Astrocyte (in vitro differentiated cells and primary cell): ENCODE measurements around the gene SIRPB2. TPM values are rescaled to one million over a fixed set of nuclear protein-coding genes. Genes with fewer than 3 reads are reported as not detected.

Experiments used
- DNase-seq: peaks from one replicate; pipeline ENCODE4 v3.0.0-alpha.2; 2010; ENCODE audit warnings: low read depth
- FAIRE-seq: peaks from 2 replicates; lab custom pipeline; 2011; peaks lifted over from hg19 to GRCh38; lab: Jason Lieb, UNC
- H2AFZ ChIP-seq: 2 replicates; pipeline ENCODE4 v1.6.0; 2012; ENCODE audit warnings: low read depth, low read length, inconsistent platforms
- H3K27ac ChIP-seq: 2 replicates; pipeline ENCODE4 v1.5.1; 2011; ENCODE audit warnings: low read depth, low read length, inconsistent platforms
- H3K27me3 ChIP-seq: 2 replicates; pipeline ENCODE4 v1.6.0; 2011; ENCODE audit warnings: low read length, inconsistent platforms; ENCODE audit not compliant: insufficient read depth
- H3K36me3 ChIP-seq: 2 replicates; pipeline ENCODE4 v1.5.1; 2011; ENCODE audit warnings: low read length, inconsistent platforms; ENCODE audit not compliant: insufficient read depth
- H3K4me1 ChIP-seq: 2 replicates; pipeline ENCODE4 v1.5.1; 2011; ENCODE audit warnings: low read length, inconsistent platforms; ENCODE audit not compliant: insufficient read depth
- H3K4me2 ChIP-seq: 2 replicates; pipeline ENCODE4 v1.6.0; 2012; ENCODE audit warnings: low read length, inconsistent platforms
- H3K4me3 ChIP-seq: 2 replicates; pipeline ENCODE4 v1.5.1; 2011; ENCODE audit warnings: low read depth, mild to moderate bottlenecking, low read length, inconsistent platforms; ENCODE audit not compliant: insufficient read depth
- H3K79me2 ChIP-seq: 2 replicates; pipeline ENCODE4 v1.6.0; 2012; ENCODE audit warnings: mild to moderate bottlenecking, low read length, inconsistent platforms; ENCODE audit not compliant: insufficient read depth
- H3K9ac ChIP-seq: 2 replicates; pipeline ENCODE4 v1.6.0; 2012; ENCODE audit warnings: mild to moderate bottlenecking, low read length, inconsistent platforms
- H3K9me3 ChIP-seq: 2 replicates; pipeline ENCODE4 v1.5.1; 2012; ENCODE audit warnings: low read depth, mild to moderate bottlenecking, low read length, inconsistent platforms; ENCODE audit not compliant: insufficient read depth
- H4K20me1 ChIP-seq: 2 replicates; pipeline ENCODE4 v1.6.0; 2012; ENCODE audit warnings: low read length, inconsistent platforms; ENCODE audit not compliant: insufficient read depth
- H3K27ac Mint-ChIP-seq: one replicate; pipeline ENCODE4 v1.8.0; 2021; ENCODE audit warnings: mild to moderate bottlenecking, mixed read lengths; ENCODE audit not compliant: unreplicated experiment
- H3K27me3 Mint-ChIP-seq: one replicate; pipeline ENCODE4 v1.8.0; 2021; ENCODE audit warnings: low read depth, mixed read lengths; ENCODE audit not compliant: unreplicated experiment
- H3K36me3 Mint-ChIP-seq: one replicate; pipeline ENCODE4 v1.8.0; 2021; ENCODE audit warnings: low read depth, mixed read lengths; ENCODE audit not compliant: unreplicated experiment
- H3K4me1 Mint-ChIP-seq: one replicate; pipeline ENCODE4 v1.8.0; 2021; ENCODE audit warnings: low read depth, mixed read lengths; ENCODE audit not compliant: unreplicated experiment
- H3K4me3 Mint-ChIP-seq: one replicate; pipeline ENCODE4 v1.8.0; 2021; ENCODE audit warnings: mild to moderate bottlenecking, moderate library complexity, mixed read lengths; ENCODE audit not compliant: unreplicated experiment
- H3K9me3 Mint-ChIP-seq: one replicate; pipeline ENCODE4 v1.8.0; 2021; ENCODE audit warnings: mild to moderate bottlenecking, mixed read lengths; ENCODE audit not compliant: unreplicated experiment
- CTCF ChIP-seq: IDR thresholded peaks from 2 replicates; pipeline ENCODE4 v1.5.1; 2011; ENCODE audit warnings: low read depth, mild to moderate bottlenecking, inconsistent platforms, low read length, moderate library complexity; ENCODE audit not compliant: insufficient read depth
- EZH2 ChIP-seq: IDR thresholded peaks from 2 replicates; pipeline ENCODE4 v1.6.1; 2012; ENCODE audit warnings: mild to moderate bottlenecking, low read length, inconsistent platforms; ENCODE audit not compliant: insufficient read depth
- total RNA-seq: library from RNA; stranded (reverse); gene quantifications from 2 replicates; pipeline ENCODE4 v1.2.1, GENCODE V29; 2021

The SIRPB2 gene
- total RNA-seq, 1 donor from 2014 or later, result not detected

- Histone ChIP-seq H3K79me2 (no peaks in the 10 kb centered on the region), H3K4me1 (no peaks in the 10 kb centered on the region), H3K9ac (no peak overlapping the region), H3K9me3 (no peaks in the 10 kb centered on the region), H3K4me3 (no peak overlapping the region), H3K4me2 (no peak overlapping the region), H3K36me3 (no peaks in the 10 kb centered on the region), H3K27ac (no peak overlapping the region), H4K20me1 (no peaks in the 10 kb centered on the region), H3K27me3 (peaks cover 2% of the 10 kb centered on the region), H2AFZ (no peak overlapping the region)
- no peaks in the 10 kb centered on the region for H3K4me1 Mint-ChIP-seq
- no peak overlapping the region for H3K27ac Mint-ChIP-seq
- H3K4me3 Mint-ChIP-seq, result no peak overlapping the region
- H3K27me3 Mint-ChIP-seq, result no peaks in the 10 kb centered on the region
- DNase-seq (no peak), FAIRE-seq (no peak)
- TF ChIP-seq EZH2, result no peak
- no peak for TF ChIP-seq CTCF
- H3K36me3 Mint-ChIP-seq, result no peaks in the 10 kb centered on the region
- H3K9me3 Mint-ChIP-seq, result no peaks in the 10 kb centered on the region
These were observed 37.6 kb upstream of the SIRPB2 start for GRCh38 chr20:1528811-1529210.

- Mint-ChIP-seq H3K36me3 (no peaks in the 10 kb centered on the region), H3K27me3 (no peaks in the 10 kb centered on the region), H3K9me3 (no peaks in the 10 kb centered on the region), H3K4me1 (no peaks in the 10 kb centered on the region), H3K27ac (no peak overlapping the region), H3K4me3 (no peak overlapping the region)
- TF ChIP-seq EZH2 (no peak), CTCF (no peak)
- H3K4me1 ChIP-seq, result no peaks in the 10 kb centered on the region
- no peaks in the 10 kb centered on the region for H3K27me3 ChIP-seq
- H3K4me2 ChIP-seq, result no peak overlapping the region
- no peak overlapping the region for H2AFZ ChIP-seq
- H4K20me1 ChIP-seq, result no peaks in the 10 kb centered on the region
- H3K36me3 ChIP-seq, result no peaks in the 10 kb centered on the region
- no peak overlapping the region for H3K27ac ChIP-seq
- no peak for FAIRE-seq
- H3K9ac ChIP-seq, result no peak overlapping the region
- H3K4me3 ChIP-seq, result no peak overlapping the region
- H3K79me2 ChIP-seq, result no peaks in the 10 kb centered on the region
- no peaks in the 10 kb centered on the region for H3K9me3 ChIP-seq
- DNase-seq, result no peak
These were observed 36.7 kb upstream of the SIRPB2 start for GRCh38 chr20:1527923-1528322.

GRCh38 chr20:1526896-1527295 lies 35.7 kb upstream of the SIRPB2 start:
- Mint-ChIP-seq H3K36me3 (no peaks in the 10 kb centered on the region), H3K27me3 (peaks cover 2% of the 10 kb centered on the region), H3K4me1 (no peaks in the 10 kb centered on the region), H3K27ac (no peak overlapping the region), H3K9me3 (no peaks in the 10 kb centered on the region), H3K4me3 (no peak overlapping the region)
- H4K20me1 ChIP-seq, result no peaks in the 10 kb centered on the region
- no peak overlapping the region for H3K4me2 ChIP-seq
- H3K27ac ChIP-seq, result no peak overlapping the region
- no peak for DNase-seq
- no peaks in the 10 kb centered on the region for H3K4me1 ChIP-seq
- FAIRE-seq, result no peak
- H3K9ac ChIP-seq, result no peak overlapping the region
- no peaks in the 10 kb centered on the region for H3K36me3 ChIP-seq
- H3K79me2 ChIP-seq, result no peaks in the 10 kb centered on the region
- no peaks in the 10 kb centered on the region for H3K27me3 ChIP-seq
- H3K4me3 ChIP-seq, result no peak overlapping the region
- H2AFZ ChIP-seq, result no peak overlapping the region
- TF ChIP-seq EZH2, result no peak
- no peak for TF ChIP-seq CTCF
- no peaks in the 10 kb centered on the region for H3K9me3 ChIP-seq
